DMS153 (cell line): ENCODE measurements around the gene TTC4.
A peak's percentile ranks its signal among the peaks of the same experiment; 100 is the strongest.

Experiments used
- DNase-seq: peaks from one replicate; lab custom pipeline; 2025; lab: John Stamatoyannopoulos, UW

The TTC4 gene, protein sequence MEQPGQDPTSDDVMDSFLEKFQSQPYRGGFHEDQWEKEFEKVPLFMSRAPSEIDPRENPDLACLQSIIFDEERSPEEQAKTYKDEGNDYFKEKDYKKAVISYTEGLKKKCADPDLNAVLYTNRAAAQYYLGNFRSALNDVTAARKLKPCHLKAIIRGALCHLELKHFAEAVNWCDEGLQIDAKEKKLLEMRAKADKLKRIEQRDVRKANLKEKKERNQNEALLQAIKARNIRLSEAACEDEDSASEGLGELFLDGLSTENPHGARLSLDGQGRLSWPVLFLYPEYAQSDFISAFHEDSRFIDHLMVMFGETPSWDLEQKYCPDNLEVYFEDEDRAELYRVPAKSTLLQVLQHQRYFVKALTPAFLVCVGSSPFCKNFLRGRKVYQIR

DNA sequence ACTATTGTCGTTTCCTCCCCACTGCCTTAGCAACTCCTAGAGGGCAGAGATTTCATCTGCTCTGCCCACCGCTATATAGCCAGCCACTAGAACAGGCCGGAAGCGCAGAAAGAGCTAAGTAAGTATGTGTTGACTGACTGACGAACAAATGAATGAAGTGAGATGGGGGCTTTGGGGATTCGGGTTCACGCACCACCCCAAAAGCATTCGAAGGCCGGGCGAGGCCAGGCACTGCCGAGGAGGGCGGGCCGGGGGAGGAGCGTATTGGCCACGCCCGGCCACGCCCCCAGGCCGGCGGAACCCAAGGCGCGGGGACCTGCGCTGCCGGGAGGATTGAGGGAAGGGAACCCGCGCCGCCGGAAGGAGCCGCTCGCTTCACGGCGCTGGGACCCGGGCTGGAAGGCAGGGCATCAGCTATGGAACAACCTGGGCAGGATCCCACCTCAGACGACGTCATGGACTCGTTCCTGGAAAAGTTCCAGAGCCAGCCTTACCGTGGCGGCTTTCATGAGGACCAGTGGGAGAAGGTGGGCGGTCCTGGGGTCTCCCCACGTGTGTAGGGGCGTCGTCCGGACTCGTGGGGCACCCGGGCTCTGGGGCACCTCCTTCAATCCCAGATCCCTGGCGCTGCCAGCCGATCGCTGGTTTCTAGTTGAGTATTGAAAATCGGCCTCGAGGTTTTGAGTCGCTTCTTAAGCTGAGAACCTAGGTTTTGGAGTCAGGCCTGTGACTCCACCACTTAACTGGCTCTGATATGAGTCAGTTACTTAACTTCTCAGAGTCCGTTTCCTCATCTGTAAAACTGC is at the start of gene TTC4:
Gene TTC4, plus strand, starts transcription at position 369 of the 806 bp plus-strand sequence. Its CDS starts 48 bp downstream, at position 417.
- peak; percentile 60 for DNase-seq

DNA sequence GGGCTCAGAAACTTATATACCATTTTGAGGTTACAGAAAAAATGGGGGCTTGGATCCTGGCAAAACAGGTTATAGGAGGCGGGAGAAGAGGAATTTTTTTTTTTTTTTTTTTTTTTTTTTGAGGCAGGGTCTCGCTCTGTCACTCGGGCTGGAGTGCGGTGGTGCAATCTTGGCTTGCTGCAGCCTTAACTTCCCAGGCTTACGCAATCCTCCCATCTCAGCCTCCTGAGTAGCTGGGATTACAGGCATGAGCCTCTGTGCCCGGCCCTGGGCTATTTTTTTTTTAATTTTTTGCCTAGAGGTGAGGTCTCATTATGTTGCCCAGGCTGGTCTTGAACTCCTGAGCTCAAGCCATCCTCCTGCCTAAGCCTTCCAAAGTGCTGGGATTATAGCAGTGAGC is 49.3 kb upstream of the TTC4 start:
- no peak for DNase-seq

DNA sequence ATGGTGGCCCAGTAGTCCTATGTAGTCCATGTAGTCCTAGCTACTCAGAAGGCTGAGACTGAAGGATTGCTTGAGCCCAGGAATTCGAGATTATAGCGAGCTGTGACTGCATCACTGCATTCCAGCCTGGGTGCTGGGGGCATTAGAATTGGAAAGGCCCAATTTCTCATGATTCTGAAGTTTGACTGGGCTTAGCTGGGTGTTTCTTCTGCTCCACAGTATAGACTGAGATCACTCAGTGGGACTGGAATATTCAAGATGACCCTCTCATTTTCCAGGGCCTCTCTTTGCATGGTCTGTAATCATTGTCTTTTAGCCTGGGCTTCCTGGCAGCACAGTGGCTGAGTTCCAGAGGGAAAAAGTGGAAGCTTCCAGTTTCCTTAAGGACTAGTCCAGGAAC is 47.9 kb upstream of the TTC4 start:
- no peak for DNase-seq

DNA sequence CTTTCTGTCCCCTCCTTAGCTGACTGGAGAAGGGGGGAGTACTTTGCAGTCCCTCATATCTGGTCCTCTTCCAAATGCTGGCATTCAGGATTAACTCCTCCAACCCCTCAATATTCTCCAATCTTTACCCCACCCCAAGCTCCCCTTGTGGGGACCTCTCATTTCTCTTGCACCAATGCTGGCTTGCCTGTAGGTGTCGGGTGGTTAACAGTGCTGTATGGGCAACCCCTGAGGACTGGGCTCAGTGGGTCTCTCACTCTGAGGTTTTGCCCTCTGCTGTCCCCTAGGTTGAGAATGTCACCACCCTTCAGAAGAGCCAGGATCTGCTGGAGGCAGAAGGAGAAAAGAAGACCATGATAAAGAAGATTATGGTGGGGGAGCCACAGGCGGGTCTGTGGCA is 47.1 kb upstream of the TTC4 start:
- no peak for DNase-seq

DNA sequence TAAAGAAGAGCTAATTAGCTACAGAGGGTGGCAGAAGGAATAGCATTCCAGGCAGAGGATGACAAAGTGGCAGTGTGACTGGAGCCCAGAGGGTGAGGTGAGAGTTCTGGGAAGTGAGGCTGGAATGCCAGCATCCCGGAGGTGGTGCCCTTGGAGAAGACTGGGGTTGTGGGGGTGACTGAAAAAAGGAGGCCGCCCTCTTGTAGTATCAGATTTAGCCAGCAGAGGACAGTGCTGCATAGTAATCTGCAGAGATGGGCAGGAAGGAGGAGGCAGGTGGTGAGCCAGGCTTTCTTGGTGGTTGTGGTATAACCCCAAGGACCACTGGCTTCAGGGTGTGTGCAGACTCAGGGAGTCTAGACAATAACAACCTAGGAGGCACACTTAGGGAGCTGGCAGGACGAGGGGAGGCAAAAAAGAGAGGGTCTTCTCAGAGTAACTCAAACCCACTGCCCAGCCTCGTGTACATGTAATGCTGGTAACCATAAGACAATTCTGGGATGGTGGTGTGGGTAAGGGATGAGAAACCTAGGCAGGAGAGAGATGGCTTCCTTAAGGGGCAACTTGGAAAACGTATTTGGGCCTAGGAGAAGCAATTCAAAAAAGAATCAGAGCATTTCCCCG is 43.6 kb upstream of the TTC4 start:
- peak; percentile 11 for DNase-seq

DNA sequence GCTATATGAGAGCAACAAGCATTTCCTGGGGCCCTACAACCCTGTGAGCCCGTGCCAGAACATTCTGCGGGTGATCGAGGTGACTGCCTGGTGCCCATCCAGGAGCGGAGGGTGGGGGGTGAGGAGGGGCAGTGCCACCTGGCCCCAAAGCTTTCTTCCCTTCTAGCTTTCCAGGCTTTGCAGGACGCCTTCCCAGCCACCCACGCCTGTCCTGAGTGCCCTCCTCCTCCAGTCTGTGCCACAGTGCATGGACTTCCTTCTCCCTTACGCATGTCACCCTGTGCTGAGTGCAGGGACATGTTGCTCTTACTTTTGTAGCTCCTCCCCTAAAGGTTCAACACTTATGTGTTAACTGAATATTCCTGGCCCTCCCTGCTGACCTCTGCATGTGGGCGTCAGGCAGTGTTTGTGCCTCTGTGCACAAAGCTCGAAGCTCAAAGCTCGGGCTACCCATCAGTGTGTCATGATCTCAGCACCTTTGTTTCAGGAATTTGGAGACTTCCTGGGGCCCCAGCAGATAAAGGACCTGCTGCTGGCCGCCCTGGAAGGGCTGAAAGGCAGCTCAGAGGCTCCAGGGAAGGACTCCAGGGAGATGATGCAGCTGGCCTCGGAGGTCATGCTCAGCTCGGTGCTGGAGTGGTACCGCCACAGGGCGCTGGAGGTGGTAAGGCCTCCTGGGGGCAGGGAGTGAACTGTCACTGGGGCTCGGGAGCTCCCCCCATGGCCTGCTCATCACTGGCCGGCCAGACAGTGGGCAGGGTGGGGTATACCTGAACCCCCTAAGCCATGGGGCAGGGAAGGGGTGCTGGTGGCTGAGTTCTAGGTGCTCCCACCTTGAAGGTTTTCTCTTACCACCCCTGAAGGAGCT is 36.7 kb upstream of the TTC4 start:
- no peak for DNase-seq

DNA sequence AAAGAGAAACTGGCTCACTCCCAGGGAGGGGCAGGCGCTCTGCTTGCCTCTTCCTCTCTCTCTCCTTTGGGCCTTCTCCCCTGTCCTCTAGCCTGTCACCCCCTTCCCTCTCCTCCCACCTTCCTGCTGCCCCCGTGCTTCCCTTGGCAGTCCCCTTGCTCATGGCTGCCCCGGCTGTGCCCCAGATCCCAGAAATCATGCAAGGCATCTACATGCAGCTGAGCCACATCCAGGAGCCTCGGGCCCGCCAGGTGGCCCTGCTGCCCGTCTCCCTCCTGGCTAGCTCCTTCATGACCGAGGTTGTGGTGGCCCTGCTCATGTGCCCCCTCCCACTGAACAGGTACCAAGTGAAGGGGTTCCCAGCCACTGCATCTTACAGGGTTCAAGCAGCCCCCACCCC is 36.0 kb upstream of the TTC4 start:
- DNase-seq = no peak

DNA sequence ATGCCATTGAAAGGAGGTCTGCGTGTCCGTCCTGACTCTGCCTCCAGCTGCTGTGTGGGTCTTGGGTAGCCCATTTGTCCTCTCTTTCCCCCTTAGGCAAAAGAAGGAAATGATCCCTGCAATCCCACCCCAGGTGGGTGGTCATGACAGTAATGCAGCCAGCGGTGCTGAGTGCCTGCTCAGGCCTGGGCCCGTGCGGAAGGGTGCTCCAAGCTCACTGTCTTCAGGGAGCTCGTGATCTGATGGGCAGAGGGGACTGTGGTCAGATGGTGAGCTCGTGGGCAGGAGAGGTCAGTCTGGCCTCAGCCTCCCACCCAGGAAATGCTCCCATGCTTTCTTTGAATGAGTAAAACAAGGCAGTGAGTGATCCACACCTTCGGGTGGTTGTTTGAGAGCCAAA is 35.3 kb upstream of the TTC4 start:
- no peak for DNase-seq

DNA sequence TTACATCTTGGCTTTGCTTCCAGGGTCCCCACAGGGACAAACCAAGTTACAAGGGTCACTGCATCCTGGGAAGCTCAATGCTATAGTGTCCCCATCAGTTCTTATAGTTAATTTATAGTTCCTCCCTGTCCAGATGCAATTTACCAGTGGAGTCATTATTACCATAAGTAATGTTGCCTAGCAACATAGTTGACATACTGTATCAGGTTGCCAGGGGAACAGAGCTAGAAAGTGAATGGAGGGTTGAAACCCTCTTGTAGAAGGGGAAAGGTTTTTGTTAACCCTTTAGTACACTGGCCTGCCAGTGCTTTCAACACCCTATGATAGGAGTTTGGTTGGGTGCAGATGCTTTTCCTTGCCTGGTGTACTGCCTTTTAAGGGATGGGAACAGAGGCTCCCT is 34.3 kb upstream of the TTC4 start:
- peak; percentile 76 for DNase-seq

DNA sequence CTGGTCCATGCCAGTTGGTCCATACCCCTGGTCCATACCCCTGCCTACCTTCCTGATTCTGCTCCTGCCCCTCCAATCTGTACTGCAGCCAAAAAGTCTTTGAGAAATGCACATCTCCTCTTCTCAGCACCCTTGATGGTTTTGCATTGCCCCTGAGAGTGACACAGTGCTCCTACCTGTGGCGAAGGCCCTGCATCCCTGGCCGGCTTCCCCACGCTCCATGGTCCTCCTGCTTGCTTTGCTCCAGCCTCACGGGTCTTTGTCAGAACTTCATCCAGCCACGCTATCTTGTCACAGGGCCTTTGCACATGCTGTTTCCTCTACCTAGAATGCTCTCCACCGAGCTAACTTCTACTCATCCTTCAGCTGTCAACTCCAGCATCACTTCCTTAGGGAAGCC is 32.2 kb upstream of the TTC4 start:
- no peak for DNase-seq

DNA sequence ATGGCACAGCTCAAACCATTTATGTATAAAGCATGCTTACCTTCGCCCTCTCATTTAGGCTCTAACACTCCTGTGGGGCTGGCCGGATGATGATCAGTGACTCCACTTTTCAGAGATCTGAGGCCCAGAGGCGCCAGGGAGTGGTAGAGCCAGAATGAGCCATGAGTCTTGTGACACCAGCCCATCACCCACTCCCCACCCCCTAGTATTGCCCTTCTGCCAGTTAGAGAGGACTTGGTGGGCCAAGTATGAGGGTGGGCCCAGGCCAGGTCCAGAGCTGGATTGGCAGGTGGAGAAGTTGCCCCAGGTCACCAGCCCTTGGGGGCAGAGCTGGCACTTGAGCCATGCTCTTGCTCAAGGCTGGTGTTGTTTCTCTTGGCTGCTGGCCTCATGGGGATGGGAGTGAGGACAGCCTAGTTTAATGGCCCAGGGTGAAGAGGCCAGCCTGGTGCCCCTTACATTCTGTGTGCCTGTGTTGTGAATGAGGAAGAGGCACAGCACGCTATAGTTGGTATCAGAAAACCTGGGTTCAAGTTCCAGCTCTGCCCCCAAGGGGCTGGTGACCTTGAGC is 30.2 kb upstream of the TTC4 start:
- DNase-seq = no peak

DNA sequence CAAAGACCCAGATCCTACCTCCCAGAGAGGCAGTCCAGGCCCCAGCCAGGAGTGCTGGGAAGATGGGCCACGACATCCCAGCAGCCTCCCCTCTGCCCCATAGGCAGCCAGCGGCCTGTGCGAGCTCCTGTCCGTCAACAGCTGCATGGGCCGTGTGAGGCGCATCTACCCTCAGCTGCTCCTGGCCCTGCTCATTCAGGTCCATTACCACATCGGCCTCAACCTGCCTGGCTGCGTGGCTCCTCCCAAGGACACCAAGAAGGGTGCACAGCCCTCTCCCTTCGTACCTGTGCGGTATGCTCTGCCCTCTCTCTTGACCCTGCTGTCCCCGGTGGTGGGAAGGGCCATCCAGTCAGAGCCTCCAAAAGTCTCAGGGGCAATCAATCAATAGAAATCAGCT is 29.5 kb upstream of the TTC4 start:
- no peak for DNase-seq

DNA sequence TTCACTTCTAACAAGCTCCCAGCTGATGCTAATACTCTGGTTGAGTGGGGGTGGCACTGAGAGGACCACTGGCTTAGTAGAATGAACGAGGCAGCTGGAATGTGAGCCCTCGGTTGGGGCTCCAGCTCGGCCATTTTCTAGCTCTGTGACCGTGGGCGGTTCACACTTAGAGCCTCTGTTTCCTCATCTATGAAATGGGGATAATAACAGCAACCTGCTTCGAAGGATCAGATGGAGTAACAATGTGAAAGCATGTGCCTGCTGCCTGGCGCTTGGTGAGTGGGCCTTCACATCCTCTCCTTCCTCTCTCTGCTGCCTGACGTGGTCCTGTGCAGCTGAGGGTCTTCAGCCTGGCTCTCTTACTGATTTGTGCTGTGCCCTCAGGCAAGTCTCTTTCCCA is 20.9 kb upstream of the TTC4 start:
- DNase-seq = no peak

DNA sequence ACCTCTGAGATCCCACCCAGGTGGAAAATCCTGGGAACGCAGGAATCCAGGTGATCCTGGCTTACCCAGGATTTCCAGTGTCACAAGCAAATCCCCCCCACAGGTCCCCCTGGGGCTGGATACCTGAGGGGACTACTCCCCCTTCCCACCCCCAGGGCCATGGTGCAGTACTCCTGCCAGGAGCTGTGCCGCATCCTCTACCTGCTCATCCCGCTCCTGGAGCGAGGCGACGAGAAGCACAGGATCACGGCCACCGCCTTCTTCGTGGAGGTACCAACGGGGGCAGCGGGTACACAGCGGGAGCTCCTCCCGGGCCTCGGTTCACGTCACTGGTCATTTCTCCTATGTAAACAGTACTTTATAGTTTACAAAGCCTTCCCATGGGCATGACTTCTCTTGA is 20.4 kb upstream of the TTC4 start:
- no peak for DNase-seq

DNA sequence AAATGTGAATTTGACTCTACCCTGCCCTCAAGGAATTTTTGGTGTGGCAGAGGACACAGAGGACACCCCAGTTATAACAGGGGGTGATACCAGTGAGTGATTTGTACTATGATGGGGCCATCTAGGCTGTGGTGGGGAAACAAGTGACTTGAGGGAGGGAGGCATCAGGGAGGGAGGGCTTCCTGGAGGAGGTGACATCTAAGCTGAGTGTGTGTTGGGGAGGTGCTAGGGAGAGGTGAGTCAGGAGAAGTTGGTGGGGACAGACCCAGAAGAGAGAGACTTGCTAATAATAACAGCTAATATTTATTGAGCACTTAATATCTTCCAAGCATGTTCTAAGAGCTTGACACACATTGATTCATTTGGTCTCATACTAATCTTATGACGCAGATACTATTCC is 19.9 kb upstream of the TTC4 start:
- no peak for DNase-seq

DNA sequence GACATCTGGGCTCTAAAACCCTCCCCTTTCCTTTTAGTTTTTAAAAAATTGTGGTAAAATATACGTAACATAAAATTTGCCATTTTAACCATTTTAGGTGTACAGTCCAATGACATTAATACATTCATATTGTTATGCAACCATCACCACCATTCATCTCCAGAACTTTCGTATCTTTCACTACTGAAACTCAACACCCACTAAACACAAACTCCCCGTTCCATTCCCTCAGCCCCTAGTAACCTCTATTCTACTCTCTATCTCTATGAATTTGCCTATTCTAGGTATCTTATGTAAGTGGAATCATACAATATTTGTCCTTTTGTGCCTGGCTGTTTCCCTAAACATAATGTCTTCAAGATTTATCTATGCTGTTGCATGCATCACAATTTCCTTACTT is 19.4 kb upstream of the TTC4 start:
- DNase-seq = no peak

DNA sequence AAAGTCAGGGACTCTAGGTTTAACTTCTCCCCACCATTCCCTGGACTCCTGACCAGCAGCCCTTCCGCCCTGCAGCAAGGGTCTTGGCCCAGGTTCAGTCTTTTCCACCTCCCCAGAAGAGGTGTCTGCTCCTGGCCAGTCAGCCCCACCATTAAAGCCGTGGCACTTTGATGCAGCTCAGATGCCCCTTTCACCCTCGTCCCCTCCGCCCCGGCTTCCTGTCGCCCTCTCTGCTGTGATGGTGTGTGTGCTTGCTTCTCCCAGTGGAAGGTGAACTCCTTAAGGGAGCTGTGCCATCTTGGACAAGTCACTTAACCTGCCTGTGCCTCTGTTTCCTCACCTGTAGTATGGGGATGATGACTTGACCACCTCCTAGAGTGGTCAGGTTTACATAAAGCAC is 17.8 kb upstream of the TTC4 start:
- no peak for DNase-seq

DNA sequence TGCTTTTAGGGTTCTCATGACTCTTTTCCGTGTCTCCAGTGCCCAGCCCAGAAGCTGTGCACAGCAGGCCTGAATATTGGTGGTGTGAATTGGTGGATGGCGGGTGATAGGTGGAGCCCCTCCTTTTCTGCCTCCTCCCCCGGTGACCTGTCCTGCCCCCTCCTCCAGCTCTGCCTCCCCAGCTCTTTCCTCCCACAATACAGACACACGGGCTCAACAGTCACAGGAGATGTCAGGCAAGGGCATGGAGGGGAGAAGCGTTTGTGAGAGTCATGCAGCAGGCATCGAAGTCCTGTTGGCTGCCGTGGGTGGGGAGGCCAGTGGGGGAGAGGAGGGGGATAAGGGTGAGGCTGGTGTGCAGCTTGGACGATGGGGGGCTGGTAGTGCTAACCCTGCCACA is 17.3 kb upstream of the TTC4 start:
- DNase-seq = no peak

DNA sequence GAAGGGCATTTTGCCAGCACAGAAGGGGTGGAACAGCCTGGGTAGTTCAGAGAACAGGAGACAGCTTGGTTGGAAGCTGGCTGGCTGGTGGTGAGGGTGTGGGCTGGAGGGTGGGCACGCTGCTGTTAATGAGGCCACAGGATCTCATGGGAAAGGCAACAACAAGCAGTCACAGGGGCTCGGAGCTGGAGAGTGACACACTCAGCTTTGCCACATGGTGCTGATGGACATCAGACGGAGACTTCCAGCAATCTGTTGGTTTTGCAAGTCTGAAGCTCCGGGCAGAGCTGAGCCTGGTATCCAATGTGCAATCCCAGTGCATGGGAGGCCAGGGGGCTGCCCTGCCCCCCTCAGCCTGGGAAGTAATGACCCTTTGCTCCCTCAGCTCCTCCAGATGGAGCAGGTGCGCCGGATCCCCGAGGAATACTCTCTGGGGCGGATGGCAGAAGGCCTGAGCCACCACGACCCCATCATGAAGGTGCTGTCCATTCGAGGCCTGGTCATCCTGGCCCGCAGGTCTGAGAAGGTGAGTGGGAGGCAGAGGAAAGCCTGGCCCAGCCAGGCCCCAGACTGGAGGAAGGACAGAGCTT is 15.6 kb upstream of the TTC4 start:
- DNase-seq = no peak

DNA sequence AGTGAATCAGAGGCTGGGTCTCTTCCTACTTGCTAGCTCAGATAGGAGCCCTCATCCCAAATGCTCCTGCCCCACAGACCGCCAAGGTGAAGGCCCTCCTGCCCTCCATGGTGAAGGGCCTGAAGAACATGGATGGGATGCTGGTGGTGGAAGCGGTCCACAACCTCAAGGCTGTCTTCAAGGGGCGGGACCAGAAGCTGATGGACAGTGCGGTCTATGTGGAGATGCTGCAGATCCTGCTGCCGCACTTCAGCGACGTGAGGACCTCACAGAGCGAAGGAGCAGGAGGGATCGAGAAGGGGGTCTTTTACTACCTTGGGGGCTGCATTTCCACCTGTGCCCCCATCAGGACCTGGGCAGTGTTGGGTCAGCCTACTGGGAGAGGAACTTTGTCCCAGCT is 14.6 kb upstream of the TTC4 start:
- DNase-seq = no peak

DNA sequence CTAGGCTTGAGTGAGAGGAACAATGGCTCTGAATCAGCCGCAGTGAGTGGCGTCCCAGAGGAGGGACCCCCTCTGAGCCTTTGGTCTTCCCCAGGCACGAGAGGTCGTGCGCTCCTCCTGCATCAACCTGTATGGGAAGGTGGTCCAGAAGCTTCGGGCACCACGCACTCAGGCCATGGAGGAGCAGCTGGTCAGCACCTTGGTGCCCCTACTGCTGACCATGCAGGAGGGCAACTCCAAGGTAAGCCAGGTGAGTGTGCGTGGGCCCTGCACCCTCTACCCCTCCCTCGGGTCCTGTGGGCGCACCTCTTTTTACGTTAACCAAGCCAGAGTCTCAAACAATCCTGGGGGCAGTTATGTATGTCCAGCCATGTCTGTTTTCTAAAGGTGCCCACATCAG is 13.7 kb upstream of the TTC4 start:
- DNase-seq = no peak
